Progenitor cell of endocrine pancreas (in vitro differentiated cells): ENCODE measurements around the gene ZBTB42. TPM values are rescaled to one million over a fixed set of nuclear protein-coding genes. Genes with fewer than 3 reads are reported as not detected.

ENCODE experiments used
- total RNA-seq: library from RNA; stranded (reverse); gene quantifications from 2 replicates; pipeline ENCODE4 v1.2.1, GENCODE V29; 2021

Gene ZBTB42
- total RNA-seq, 1 donor from 2014 or later = 12.3 TPM

Other genes with a start within 250 kb of the ZBTB42 start
- not detected in 2 replicates for gene C14orf180, start 221.3 kb upstream of the ZBTB42 start, total RNA-seq
- gene TMEM179, start 196.3 kb upstream of the ZBTB42 start, total RNA-seq = 8.1 and 9.2 TPM in 2 replicates
- gene INF2, start 111.5 kb upstream of the ZBTB42 start, total RNA-seq = 69.2 and 75.3 TPM in 2 replicates
- 8.9 and 9.7 TPM in 2 replicates for gene ADSS1, start 76.9 kb upstream of the ZBTB42 start, total RNA-seq
- 98.6 and 116 TPM in 2 replicates for gene SIVA1, start 48.0 kb upstream of the ZBTB42 start, total RNA-seq
- gene AKT1, start 5.4 kb upstream of the ZBTB42 start, total RNA-seq = 147 and 151 TPM in 2 replicates
- 48.9 and 49.3 TPM in 2 replicates for gene CEP170B, start 64.2 kb downstream of the ZBTB42 start, total RNA-seq
- gene PLD4, start 123.8 kb downstream of the ZBTB42 start, total RNA-seq = 0.05 TPM in 1 of 2 replicates, not detected in the other
- 1.1 and 1.2 TPM in 2 replicates for gene AHNAK2, start 177.3 kb downstream of the ZBTB42 start, total RNA-seq
- gene CLBA1, start 184.7 kb downstream of the ZBTB42 start, total RNA-seq = 20.1 and 20.8 TPM in 2 replicates
- 21.5 and 22.9 TPM in 2 replicates for gene CDCA4, start 220.0 kb downstream of the ZBTB42 start, total RNA-seq